HS-5 (cell line): Measurements from ENCODE around the gene CLDND2.

ENCODE experiments used
- DNase-seq: peaks from one replicate; pipeline ENCODE4 v3.0.0-alpha.2; 2012; ENCODE audit warnings: low read depth

Gene CLDND2

GRCh38 chr19:51331193-51331592 lies 37.6 kb downstream of the CLDND2 start:
- no peak for DNase-seq

GRCh38 chr19:51330366-51330765 lies 38.4 kb downstream of the CLDND2 start:
- no peak for DNase-seq

DNA sequence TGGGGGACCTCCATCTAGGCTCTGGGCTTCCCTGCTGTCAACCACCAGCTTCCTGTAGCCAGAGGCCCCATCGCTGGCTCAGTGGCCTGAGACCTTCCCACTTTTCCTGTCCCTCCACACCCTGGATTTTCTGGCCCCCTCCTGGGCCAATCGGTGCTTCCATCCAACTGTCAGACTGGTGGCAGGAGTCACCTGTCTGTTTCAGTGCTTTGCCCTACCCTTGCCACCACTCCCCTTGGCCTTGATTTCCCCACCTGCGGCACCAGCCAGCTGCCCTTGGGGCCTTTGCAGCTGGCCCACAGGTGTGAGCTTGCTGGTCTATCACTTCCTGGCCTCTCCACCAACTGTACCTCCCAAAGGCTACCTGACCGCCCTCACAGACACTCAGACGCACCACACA lies 39.4 kb downstream of the CLDND2 start:
- no peak for DNase-seq

DNA sequence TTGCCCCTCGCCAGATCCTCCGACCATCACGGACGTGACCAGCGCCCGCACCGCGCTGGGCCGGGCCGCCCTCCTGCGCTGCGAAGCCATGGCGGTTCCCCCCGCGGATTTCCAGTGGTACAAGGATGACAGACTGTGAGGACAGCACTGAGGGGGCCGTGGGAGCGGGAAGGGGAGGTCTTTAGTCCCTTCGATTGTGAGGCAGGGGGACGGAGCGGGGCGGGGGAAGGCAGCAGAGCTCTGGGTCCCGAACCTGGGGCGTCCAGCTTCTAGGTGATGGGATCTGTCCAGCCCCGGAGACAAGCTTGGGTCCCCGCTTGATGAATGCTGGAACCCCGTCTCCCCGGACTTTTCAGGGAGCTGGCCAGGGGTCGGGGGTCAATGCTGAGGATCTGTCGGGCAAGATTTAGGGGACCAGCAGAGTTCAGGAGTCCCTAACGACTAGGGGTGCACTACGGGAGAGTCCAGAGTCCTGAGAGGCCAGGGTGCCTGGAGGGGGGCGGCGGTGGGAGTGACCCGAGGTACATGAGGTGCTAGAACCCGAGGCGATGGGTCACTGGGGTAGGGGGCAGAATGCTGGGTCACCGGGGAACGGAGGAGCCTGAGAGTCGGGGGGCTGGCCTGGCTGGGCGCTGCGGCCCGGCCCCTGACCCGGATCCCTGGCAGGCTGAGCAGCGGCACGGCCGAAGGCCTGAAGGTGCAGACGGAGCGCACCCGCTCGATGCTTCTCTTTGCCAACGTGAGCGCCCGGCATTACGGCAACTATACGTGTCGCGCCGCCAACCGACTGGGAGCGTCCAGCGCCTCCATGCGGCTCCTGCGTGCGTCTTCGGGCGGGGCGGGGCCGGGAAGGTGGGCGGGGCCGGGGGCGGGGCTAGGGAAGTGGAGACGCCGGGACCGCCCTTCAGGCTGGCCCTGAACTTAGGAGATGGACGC lies 41.5 kb downstream of the CLDND2 start:
- DNase-seq: no peak

- DNase-seq: no peak
Observed at GRCh38 chr19:51326216-51327065, 42.4 kb downstream of the CLDND2 start.

DNA sequence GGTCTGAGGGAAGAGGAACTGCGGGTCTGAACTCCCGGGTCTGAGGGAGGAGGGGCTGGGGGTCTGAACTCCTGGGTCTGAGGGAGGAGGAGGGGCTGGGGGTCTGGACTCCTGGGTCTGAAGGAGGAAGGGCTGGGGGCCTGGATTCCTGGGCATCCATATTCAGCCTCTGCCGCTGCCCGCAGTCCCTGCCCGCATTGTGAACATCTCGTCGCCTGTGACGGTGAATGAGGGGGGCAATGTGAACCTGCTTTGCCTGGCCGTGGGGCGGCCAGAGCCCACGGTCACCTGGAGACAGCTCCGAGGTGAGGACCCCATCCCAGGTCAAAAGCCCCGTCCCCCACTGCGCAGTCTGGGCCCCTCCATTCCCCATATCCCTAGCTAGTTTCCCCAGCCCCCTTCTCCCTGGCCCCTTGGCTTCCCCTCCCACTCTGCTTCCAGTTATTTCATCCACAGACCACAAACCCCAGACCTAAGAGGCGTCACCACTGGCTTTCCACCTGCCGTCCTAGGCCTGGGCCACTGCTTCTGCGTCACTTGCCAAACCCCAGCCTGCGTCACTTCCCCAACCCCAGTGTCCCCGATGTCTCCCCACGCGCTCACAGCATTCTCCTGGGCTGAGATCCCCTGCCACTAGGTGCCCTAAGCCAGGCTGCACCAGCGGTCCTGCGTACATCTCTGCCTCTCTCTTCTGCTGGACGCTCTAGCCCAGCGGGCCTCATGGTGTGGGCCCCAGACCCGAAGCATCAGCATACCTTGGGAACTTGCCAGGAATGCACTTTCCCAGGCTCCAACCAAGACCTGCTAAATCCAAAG lies 43.4 kb downstream of the CLDND2 start:
- no peak for DNase-seq

GRCh38 chr19:51324167-51324481 lies 44.7 kb downstream of the CLDND2 start:
- DNase-seq: no peak

DNA sequence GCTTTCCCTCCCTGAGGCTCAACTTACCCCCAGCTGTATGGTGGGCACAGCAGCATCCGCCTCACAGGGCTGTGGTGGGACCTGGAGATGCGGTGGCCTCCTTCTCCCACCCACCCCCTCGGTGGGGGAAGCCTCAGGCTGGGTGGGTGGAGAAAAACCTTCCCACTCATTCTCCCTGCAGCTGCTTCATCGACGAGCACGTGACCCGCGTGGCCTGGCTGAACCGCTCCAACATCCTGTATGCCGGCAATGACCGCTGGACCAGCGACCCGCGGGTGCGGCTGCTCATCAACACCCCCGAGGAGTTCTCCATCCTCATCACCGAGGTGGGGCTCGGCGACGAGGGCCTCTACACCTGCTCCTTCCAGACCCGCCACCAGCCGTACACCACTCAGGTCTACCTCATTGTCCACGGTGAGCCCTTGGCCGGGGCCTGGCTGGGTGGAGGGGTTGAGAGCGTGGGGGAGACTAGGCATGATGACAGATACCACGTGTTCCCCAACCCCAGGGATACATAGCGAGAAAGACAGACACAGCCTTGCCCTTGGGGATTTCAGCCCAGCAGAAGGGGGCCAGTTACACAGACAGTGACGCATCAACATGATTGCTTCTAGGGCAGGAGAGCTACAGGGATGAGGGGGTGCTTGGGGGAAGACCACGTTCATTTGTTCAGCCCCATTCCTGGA lies 45.2 kb downstream of the CLDND2 start:
- no peak for DNase-seq

- DNase-seq: no peak
Observed at GRCh38 chr19:51321799-51322198, 47.0 kb downstream of the CLDND2 start.

- DNase-seq: no peak
Observed at GRCh38 chr19:51320280-51320657, 48.5 kb downstream of the CLDND2 start.

DNA sequence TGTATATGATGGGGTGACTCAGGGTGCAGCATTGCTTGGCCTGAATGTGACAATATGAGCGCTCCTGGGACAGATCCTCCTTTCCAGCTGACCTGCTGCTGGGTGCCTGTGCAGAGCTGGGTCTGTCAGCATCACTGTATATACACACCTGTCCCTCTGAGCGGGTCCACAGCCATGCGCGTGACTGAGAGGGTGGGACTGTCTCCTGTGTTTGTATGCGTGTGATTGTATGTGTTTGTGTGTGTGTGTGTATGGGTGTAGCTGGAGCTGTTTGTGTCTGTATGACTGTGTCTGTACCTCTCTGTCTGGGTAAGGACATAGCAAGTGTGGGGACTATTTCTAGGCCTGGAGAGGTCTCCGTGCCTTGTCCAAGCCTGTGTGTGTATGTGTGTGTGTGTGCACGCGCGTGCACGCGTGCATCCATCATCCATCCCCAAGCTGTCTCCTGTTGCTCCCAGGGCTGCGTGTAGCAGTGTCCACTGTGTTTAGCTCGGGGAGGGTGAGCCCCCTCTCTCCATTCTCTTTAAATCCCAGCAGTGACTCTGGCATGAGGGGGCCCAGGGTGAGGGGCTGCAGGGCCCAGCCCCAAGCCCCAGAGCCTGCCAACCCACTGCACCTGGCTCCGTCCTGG lies 49.0 kb downstream of the CLDND2 start:
- DNase-seq: no peak

GRCh38 chr19:51318687-51319648 lies 49.8 kb downstream of the CLDND2 start:
- no peak for DNase-seq

GRCh38 chr19:51317968-51318367 lies 50.8 kb downstream of the CLDND2 start:
- DNase-seq: no peak

DNA sequence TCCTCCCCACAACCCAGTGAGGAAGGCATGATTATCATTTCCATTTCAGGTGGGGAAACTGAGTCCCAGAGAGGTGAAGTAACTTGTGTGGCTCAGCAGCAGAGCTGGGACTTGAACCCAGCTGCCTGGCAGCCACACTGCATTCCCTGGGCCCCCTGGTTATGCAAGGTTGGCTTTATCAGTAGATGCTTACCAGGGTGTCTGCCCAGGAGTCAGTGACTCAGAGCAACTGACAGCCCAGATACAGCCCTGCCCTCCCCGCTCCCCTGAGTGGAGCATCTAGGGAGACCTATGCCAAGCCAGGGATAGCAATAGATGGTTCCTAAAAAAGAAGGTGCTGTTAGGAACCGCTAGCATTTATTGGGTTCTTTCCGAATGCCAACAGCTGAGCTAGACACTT lies 51.4 kb downstream of the CLDND2 start:
- no peak for DNase-seq
